ENCODE data around the gene XYLT1. TPM values are rescaled to one million over a fixed set of nuclear protein-coding genes. Genes with fewer than 3 reads are reported as not detected.
A peak's percentile ranks its signal among the peaks of the same experiment; 100 is the strongest.

The XYLT1 gene
- total RNA-seq, 2 donors from 2014 or later, result 6.0 to 15.2 TPM

DNA sequence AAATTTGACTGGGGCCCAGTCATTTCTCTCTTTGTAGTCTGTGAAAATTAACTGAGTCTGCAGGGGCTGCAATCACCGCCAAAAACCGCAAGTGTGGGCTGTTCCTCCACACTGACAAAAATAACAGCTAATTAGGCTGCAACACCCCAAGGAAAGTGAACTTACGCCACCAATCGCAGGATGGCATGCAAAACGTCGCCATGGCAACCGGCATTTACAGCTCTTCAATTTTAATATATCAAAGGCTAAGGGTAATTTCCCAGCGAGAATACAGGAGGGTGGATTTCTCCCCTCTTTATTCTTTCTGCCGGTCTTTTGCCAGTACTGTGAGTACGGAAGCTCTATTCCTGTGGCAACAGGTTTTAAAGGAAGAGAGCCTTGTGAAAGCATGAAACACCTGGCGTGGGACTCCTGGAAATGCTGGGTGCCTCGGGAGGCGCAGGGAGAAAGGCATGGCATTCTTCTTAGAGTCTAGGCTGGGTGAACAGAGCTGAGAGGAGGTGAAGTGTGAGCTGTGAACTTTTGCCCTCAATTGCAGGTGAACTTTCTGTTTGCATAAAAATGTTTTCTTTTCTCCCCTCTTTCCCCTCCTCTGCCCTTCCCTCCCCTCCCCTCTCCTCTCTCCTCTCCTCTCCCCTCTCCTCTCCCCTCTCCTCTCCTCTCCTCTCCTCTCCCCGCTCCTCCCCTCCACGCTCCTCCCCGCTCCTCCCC, 399.7 kb downstream of the XYLT1 start:
- DNase-seq (peak; percentile 26 to 76 (median 50)), ATAC-seq (no peak)
- no peaks in the 10 kb centered on the region for H3K27me3 ChIP-seq
- no peaks in the 10 kb centered on the region for H3K9me3 ChIP-seq
- no peaks in the 10 kb centered on the region for H3K36me3 ChIP-seq (replicated peaks in 1 of 2; ENCODE audit: insufficient read depth in 1 of 2, low read depth in 2 of 2)
- no peak overlapping the region for H3K27ac ChIP-seq
- WGBS, 2 donors, result 15 to 31% methylated on average over 13 to 16 of the region's 16 CpGs
- peaks cover 7% of the 10 kb centered on the region for H3K4me1 ChIP-seq
- no peak overlapping the region for H3K4me3 ChIP-seq
- intact Hi-C loops (cut with DNase I), result no loop called here
- TF ChIP-seq, protein P1, sequence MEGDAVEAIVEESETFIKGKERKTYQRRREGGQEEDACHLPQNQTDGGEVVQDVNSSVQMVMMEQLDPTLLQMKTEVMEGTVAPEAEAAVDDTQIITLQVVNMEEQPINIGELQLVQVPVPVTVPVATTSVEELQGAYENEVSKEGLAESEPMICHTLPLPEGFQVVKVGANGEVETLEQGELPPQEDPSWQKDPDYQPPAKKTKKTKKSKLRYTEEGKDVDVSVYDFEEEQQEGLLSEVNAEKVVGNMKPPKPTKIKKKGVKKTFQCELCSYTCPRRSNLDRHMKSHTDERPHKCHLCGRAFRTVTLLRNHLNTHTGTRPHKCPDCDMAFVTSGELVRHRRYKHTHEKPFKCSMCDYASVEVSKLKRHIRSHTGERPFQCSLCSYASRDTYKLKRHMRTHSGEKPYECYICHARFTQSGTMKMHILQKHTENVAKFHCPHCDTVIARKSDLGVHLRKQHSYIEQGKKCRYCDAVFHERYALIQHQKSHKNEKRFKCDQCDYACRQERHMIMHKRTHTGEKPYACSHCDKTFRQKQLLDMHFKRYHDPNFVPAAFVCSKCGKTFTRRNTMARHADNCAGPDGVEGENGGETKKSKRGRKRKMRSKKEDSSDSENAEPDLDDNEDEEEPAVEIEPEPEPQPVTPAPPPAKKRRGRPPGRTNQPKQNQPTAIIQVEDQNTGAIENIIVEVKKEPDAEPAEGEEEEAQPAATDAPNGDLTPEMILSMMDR (IDR thresholded peaks at IDR 0.05), result no peak
- TF ChIP-seq POLR2A (IDR thresholded peaks at IDR 0.05), result no peak

DNA sequence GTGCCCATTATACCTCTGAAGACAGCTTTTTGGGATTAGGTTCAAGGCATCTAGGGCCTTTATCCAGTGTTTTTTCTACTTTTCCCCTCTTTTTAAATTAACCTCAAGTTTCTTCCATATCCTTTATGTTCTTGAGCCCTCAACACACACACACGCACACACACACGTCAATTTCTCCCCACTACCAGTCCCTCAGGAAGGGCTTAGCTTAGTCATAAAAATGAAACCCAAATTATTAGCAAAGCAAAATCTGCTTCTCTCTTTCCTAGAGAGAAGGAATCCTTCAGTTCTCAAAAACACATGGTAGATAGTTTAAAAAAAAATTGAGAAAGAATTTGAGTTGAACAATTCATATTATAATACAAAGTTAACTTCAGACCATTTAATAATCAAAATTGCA, 401.1 kb downstream of the XYLT1 start:
- H3K4me1 ChIP-seq, result peaks cover 7% of the 10 kb centered on the region
- DNase-seq (no peak), ATAC-seq (no peak)
- whole genome bisulfite sequencing, 2 donors, result 70 to 76% methylated on average over 2 of the region's 2 CpGs
- H3K4me3 ChIP-seq, result no peak overlapping the region
- intact Hi-C loops (cut with DNase I), result no loop called here
- no peak overlapping the region for H3K27ac ChIP-seq
- H3K27me3 ChIP-seq, result no peaks in the 10 kb centered on the region
- no peaks in the 10 kb centered on the region for H3K36me3 ChIP-seq (replicated peaks in 1 of 2; ENCODE audit: insufficient read depth in 1 of 2, low read depth in 2 of 2)
- no peaks in the 10 kb centered on the region for H3K9me3 ChIP-seq
- TF ChIP-seq, protein P1 (IDR thresholded peaks at IDR 0.05), result no peak
- TF ChIP-seq POLR2A (IDR thresholded peaks at IDR 0.05), result no peak

DNA sequence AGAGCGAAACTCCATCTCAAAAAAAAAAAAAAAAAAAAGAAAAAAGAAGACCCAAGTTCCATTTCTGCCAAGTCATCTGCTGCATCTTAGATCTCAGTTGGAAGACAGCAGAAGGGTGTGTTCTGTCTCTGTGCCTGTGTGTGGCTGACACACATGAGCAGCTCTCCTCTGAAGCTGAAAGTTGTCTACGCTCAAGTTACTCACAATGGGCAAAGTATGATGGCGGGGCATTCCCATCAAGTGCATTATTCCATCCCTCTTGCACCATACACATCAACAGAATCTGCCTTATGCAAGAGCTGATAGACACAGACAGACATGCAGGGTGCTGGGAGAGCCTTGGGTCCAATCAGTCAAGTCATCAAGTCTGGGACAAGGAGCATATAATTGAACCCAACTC, 402.2 kb downstream of the XYLT1 start:
- intact Hi-C loops (cut with DNase I), result no loop called here
- Histone ChIP-seq H3K27me3 (no peaks in the 10 kb centered on the region), H3K9me3 (no peaks in the 10 kb centered on the region), H3K4me3 (no peak overlapping the region), H3K27ac (no peak overlapping the region), H3K4me1 (peaks cover 7% of the 10 kb centered on the region), H3K36me3 (replicated peaks in 1 of 2; ENCODE audit: insufficient read depth in 1 of 2, low read depth in 2 of 2) (no peaks in the 10 kb centered on the region)
- DNase-seq (no peak), ATAC-seq (no peak)
- WGBS, 2 donors, result 84% methylated on average over 3 of the region's 3 CpGs
- no peak for TF ChIP-seq POLR2A (IDR thresholded peaks at IDR 0.05)
- TF ChIP-seq, protein P1 (IDR thresholded peaks at IDR 0.05), result no peak

DNA sequence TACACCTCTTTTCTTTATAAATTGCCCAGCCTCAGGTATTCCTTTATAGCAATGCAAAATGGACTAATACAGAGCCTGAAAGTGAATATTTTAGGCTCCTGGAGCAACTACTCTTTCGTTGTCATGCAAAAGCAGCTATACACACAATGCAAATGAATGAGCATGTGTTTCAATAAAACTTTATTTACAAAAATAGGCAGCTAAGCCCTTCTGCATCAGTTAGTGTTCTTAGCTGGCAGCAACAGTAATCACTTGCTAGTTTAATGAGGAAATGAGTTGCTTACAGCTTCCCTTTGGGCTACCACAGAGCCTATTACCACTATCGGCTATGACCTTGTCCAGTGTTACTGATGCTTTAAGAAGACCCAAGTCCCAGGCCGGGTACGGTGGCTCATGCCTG, 402.9 kb downstream of the XYLT1 start:
- Histone ChIP-seq H3K4me1 (peaks cover 7% of the 10 kb centered on the region), H3K27ac (no peak overlapping the region), H3K9me3 (no peaks in the 10 kb centered on the region), H3K36me3 (replicated peaks in 1 of 2; ENCODE audit: insufficient read depth in 1 of 2, low read depth in 2 of 2) (no peaks in the 10 kb centered on the region), H3K27me3 (no peaks in the 10 kb centered on the region), H3K4me3 (no peak overlapping the region)
- intact Hi-C loops (cut with DNase I), result no loop called here
- no peak for DNase-seq
- TF ChIP-seq, protein P1 (IDR thresholded peaks at IDR 0.05), result no peak
- no peak for TF ChIP-seq POLR2A (IDR thresholded peaks at IDR 0.05)
- ATAC-seq, result no peak
- WGBS, 2 donors, result 72 to 78% methylated on average over 4 of the region's 4 CpGs
